Astrocyte of the cerebellum (primary cell): ENCODE data around the gene MAPK11.

Experiments used
- DNase-seq: peaks from one replicate; pipeline ENCODE4 v3.0.0-alpha.2; 2011; ENCODE audit warnings: low read depth
- H3K4me3 ChIP-seq: 2 replicates; pipeline ENCODE4 v1.5.1; 2011; ENCODE audit warnings: mild to moderate bottlenecking, low read depth, low read length, moderate library complexity
- in situ Hi-C: cut with HindIII; loops from 2 replicates; pipeline ENCODE4 v1.10.0; 2017; ENCODE audit warnings: low sequenced_read_pairs
- TF ChIP-seq, protein P1 (sequence below): IDR thresholded peaks from 2 replicates; pipeline ENCODE4 v1.5.1; 2012; ENCODE audit warnings: low read length, low read depth, moderate library complexity, mild to moderate bottlenecking; ENCODE audit errors: missing control alignments

MAPK11 gene

DNA sequence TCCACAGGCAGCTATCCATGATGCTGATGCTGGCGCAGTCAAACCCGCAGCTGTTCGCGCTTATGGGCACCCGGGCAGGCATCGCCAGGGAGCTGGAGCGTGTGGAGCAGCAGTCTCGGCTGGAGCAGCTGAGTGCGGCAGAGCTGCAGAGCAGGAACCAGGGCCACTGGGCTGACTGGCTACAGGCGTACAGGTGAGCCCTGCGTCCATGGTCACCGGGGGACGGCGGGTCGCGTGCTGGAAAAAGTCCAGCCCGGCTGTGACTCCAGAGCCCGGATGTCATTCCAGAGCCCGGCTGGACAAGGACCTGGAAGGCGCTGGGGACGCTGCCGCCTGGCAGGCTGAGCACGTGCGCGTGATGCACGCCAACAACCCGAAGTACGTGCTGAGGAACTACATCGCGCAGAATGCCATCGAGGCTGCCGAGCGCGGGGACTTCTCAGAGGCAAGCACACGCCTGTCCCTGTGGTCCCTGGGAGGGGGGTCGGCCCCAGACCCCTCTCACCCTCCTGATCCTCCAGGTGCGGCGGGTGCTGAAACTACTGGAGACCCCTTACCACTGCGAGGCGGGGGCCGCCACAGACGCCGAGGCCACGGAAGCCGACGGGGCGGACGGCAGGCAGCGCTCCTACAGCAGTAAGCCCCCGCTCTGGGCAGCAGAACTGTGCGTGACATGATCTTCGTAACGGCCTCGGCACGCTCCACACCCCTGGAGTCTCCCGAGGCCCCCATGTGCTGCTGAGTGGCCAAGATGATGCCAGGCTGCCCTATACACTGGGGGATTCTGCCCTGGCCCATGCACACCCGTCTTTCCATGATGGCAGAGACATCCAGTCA, 53.3 kb downstream of the MAPK11 start:
- in situ Hi-C loops = no loop called here
- H3K4me3 ChIP-seq = no peak overlapping the region
- DNase-seq = no peak
- TF ChIP-seq, protein P1, sequence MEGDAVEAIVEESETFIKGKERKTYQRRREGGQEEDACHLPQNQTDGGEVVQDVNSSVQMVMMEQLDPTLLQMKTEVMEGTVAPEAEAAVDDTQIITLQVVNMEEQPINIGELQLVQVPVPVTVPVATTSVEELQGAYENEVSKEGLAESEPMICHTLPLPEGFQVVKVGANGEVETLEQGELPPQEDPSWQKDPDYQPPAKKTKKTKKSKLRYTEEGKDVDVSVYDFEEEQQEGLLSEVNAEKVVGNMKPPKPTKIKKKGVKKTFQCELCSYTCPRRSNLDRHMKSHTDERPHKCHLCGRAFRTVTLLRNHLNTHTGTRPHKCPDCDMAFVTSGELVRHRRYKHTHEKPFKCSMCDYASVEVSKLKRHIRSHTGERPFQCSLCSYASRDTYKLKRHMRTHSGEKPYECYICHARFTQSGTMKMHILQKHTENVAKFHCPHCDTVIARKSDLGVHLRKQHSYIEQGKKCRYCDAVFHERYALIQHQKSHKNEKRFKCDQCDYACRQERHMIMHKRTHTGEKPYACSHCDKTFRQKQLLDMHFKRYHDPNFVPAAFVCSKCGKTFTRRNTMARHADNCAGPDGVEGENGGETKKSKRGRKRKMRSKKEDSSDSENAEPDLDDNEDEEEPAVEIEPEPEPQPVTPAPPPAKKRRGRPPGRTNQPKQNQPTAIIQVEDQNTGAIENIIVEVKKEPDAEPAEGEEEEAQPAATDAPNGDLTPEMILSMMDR = no peak

DNA sequence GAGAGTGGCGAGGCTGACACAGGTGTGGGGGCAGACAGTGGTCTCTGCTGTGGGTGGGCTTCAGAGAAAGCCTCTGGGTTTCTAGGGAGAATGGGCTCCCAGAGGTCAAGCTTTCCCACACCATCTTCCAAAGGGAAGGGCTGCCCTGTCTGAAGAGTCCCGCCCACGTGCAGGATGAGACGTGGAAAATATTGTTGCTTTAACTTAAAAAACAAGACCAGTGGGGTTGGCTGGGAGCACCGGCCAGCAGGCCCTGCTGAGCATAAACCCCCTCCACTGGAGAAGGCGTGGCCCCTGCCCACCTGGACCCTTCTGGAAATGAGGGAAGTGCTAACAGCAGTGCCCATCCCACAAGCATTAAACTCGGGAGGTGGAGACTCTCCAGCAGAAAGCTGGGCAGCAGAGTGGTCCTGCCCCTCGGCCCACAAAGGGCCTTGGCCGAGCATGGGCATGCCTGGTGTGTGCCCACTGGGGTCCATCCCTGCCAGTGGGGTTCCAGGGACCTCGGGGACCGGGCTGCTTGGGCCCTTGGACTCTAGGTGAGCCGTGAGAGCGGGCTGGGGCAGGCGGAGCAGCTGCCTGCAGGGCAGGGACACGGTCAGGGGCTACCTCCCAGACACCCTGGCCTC, 54.0 kb downstream of the MAPK11 start:
- DNase-seq = no peak
- in situ Hi-C loops = no loop called here
- H3K4me3 ChIP-seq = no peak overlapping the region

DNA sequence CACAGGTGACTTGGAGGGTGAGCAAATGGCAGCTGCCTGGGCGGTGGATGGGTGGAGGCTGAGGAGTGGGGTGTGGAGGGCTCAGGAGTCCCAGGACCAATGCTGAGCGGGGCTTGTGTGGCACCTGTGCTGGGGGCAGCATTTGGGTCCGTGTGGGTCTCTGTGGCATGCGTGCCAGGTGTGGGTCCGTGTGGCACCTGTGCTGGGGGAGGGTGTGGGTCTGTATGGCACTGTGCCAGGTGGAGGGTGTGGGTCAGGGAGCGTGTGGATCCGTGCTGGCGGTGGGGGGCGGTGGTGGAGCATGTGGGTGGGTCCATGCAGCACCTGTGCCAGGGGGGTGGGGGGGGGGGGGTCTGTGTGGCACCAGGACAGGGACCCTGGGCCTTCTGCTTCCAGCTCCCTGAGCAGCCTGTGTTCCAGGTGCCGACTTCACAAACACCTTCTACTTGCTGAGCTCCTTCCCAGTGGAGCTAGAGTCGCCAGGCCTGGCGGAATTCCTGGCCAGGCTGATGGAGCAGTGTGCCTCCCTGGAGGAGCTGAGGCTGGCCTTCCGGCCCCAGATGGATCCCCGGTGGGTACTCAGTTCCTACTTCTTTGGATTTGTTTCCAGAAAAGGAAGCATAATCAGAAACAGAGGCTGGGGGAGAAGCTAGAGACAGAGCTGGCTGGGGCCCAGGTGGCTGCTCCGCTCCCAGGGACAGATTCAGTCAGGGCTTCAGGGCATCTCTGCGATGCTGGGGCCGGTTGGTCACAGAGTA, 54.7 kb downstream of the MAPK11 start:
- TF ChIP-seq, protein P1 = no peak
- H3K4me3 ChIP-seq = no peak overlapping the region
- in situ Hi-C loops = no loop called here
- DNase-seq = no peak

More for the DNA sequence above, 54.0 kb downstream of the MAPK11 start:
- TF ChIP-seq, protein P1 = no peak
